Measurements from ENCODE around the gene MED15. TPM values are rescaled to one million over a fixed set of nuclear protein-coding genes. Genes with fewer than 3 reads are reported as not detected.
"Not testable (repeated sequence)": the region's sequence is repeated elsewhere in the genome, so short reads cannot be mapped to it uniquely, and the experiment has no call there.

Gene MED15
- total RNA-seq, 1 experiment from 2014 or later = 59.3 TPM

DNA sequence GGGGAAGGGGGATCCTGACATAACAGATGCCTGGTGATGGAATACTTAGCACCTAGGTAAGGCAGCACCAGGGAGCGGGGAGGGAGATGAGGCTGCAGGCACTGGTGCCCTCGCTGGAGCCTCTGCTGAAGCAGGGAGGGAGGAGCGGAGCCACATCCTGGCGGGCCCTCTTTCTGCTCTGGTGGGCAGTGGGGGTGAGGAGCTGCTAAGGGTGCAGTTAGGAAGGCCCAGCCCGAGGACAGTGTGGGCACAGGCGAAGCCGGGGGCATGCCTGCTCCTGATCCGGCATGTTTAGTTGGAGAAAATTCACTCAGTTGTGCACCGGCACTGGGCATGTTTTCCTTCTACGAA is 83.9 kb downstream of the MED15 start:
- BruUV-seq (replicated peaks) = no TSS peak
- no peak overlapping the region for H3K27ac ChIP-seq (ENCODE audit: low read length)
- no peaks in the 10 kb centered on the region for H3K4me1 ChIP-seq (ENCODE audit: control insufficient read depth, insufficient read depth, low read length)
- DNase-seq (ENCODE audit: low read depth, low spot score) = no peak
- POLR2A ChIA-PET = no interaction called here
- no peaks in the 10 kb centered on the region for H3K9me3 ChIP-seq (ENCODE audit: control insufficient read depth, insufficient read depth, low read depth, low read length)
- TF ChIP-seq, protein P1, sequence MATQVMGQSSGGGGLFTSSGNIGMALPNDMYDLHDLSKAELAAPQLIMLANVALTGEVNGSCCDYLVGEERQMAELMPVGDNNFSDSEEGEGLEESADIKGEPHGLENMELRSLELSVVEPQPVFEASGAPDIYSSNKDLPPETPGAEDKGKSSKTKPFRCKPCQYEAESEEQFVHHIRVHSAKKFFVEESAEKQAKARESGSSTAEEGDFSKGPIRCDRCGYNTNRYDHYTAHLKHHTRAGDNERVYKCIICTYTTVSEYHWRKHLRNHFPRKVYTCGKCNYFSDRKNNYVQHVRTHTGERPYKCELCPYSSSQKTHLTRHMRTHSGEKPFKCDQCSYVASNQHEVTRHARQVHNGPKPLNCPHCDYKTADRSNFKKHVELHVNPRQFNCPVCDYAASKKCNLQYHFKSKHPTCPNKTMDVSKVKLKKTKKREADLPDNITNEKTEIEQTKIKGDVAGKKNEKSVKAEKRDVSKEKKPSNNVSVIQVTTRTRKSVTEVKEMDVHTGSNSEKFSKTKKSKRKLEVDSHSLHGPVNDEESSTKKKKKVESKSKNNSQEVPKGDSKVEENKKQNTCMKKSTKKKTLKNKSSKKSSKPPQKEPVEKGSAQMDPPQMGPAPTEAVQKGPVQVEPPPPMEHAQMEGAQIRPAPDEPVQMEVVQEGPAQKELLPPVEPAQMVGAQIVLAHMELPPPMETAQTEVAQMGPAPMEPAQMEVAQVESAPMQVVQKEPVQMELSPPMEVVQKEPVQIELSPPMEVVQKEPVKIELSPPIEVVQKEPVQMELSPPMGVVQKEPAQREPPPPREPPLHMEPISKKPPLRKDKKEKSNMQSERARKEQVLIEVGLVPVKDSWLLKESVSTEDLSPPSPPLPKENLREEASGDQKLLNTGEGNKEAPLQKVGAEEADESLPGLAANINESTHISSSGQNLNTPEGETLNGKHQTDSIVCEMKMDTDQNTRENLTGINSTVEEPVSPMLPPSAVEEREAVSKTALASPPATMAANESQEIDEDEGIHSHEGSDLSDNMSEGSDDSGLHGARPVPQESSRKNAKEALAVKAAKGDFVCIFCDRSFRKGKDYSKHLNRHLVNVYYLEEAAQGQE (IDR thresholded peaks at IDR 0.05; ENCODE audit: insufficient read depth in 1 of 2, low read depth in 2 of 2, low read length in 1 of 2) = no peak
- TF ChIP-seq POLR2AphosphoS5 (IDR thresholded peaks at IDR 0.05; ENCODE audit: low read depth, low read length) = no peak
- TF ChIP-seq, protein P2, sequence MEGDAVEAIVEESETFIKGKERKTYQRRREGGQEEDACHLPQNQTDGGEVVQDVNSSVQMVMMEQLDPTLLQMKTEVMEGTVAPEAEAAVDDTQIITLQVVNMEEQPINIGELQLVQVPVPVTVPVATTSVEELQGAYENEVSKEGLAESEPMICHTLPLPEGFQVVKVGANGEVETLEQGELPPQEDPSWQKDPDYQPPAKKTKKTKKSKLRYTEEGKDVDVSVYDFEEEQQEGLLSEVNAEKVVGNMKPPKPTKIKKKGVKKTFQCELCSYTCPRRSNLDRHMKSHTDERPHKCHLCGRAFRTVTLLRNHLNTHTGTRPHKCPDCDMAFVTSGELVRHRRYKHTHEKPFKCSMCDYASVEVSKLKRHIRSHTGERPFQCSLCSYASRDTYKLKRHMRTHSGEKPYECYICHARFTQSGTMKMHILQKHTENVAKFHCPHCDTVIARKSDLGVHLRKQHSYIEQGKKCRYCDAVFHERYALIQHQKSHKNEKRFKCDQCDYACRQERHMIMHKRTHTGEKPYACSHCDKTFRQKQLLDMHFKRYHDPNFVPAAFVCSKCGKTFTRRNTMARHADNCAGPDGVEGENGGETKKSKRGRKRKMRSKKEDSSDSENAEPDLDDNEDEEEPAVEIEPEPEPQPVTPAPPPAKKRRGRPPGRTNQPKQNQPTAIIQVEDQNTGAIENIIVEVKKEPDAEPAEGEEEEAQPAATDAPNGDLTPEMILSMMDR (IDR thresholded peaks at IDR 0.05) = no peak
- TF ChIP-seq SIN3A (IDR thresholded peaks at IDR 0.05; ENCODE audit: borderline replicate concordance, insufficient read depth, low read depth, low read length) = no peak
- TF ChIP-seq TCF7L2 (IDR thresholded peaks at IDR 0.05; ENCODE audit: low read depth, low read length) = no peak
- CTCF ChIA-PET = no interaction called here
- in situ Hi-C loops (cut with HindIII; ENCODE audit: low pct_unique_long_range_greater_than_20kb, low sequenced_read_pairs) (no loop called here), intact Hi-C loops (cut with micrococcal nuclease; ENCODE audit: unreplicated experiment) (no loop called here)
- no peaks in the 10 kb centered on the region for H3K36me3 ChIP-seq (ENCODE audit: control insufficient read depth, insufficient read depth, low read length)
- ATAC-seq = no peak
- no peak overlapping the region for H3K4me3 ChIP-seq (ENCODE audit: low read depth in 2 of 2, low read length in 2 of 2)
- H3K27me3 ChIP-seq (ENCODE audit: control insufficient read depth, insufficient read depth, low read length) = no peaks in the 10 kb centered on the region

DNA sequence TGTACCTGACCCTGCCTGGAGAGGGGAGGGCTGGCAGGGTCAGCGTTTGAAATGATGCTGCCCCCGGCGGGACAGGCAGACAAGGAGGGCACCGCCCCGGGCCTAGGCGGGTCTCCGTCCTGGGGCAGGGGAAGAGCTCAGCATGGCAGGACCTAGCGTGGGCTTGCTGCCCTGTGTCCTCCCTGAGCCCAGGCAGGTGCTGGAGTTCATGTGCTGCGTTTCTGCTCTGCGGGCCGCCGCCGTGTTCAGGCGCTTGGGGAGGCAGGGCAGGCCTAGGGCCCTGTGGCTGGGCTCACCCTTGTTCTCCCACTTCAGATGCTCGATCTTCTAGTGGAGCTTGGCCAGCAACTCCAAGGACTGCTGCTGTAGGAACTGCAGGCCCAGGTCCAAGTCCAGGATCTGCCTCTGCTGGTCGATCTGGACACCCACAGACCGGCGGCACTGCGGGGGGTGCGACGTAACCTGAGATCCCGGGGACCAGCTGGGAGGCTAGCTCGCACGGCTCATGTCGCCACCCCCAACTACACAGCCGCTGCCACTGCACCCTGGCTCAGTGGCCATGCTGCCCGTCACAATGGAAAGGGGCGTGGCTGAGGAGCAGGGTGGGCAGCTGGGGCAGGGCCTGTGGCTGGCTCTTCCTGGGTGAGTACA is 84.4 kb downstream of the MED15 start:
- H3K27ac ChIP-seq (ENCODE audit: low read length) = no peak overlapping the region
- no peaks in the 10 kb centered on the region for H3K4me1 ChIP-seq (ENCODE audit: control insufficient read depth, insufficient read depth, low read length)
- no peaks in the 10 kb centered on the region for H3K36me3 ChIP-seq (ENCODE audit: control insufficient read depth, insufficient read depth, low read length)
- TF ChIP-seq, protein P2 (IDR thresholded peaks at IDR 0.05) = no peak
- TF ChIP-seq SIN3A (IDR thresholded peaks at IDR 0.05; ENCODE audit: borderline replicate concordance, insufficient read depth, low read depth, low read length) = no peak
- TF ChIP-seq, protein P1 (IDR thresholded peaks at IDR 0.05; ENCODE audit: insufficient read depth in 1 of 2, low read depth in 2 of 2, low read length in 1 of 2) = no peak
- no peak for TF ChIP-seq TCF7L2 (IDR thresholded peaks at IDR 0.05; ENCODE audit: low read depth, low read length)
- BruUV-seq (replicated peaks) = no TSS peak
- H3K27me3 ChIP-seq (ENCODE audit: control insufficient read depth, insufficient read depth, low read length) = no peaks in the 10 kb centered on the region
- DNase-seq (ENCODE audit: low read depth, low spot score) (no peak), ATAC-seq (no peak)
- intact Hi-C loops (cut with micrococcal nuclease; ENCODE audit: unreplicated experiment) (no loop called here), in situ Hi-C loops (cut with HindIII; ENCODE audit: low pct_unique_long_range_greater_than_20kb, low sequenced_read_pairs) (no loop called here)
- no peak overlapping the region for H3K4me3 ChIP-seq (ENCODE audit: low read depth in 2 of 2, low read length in 2 of 2)
- CTCF ChIA-PET = no interaction called here
- POLR2A ChIA-PET = no interaction called here
- no peaks in the 10 kb centered on the region for H3K9me3 ChIP-seq (ENCODE audit: control insufficient read depth, insufficient read depth, low read depth, low read length)

DNA sequence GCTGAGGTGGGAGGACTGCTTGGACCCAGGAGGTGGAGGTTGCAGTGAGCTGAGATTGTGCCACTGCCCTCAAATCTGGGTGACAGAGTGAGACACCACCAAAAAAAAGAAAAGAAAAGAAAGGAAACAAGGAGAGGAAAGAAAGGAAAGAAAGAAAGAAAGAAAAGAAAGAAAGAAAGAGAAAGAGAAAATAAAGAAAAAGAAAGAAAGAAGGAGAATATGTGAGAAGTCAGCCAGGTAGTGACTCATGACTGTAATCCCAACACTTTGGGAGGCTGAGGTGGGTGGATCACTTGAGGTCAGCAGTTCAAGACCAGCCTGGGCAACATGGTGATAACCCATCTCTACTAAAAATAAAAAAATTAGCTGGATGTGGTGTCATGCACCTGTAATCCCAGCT is 86.6 kb downstream of the MED15 start:
- POLR2A ChIA-PET = not testable (repeated sequence)

More for the DNA sequence above, 86.6 kb downstream of the MED15 start:
- H3K27ac ChIP-seq (ENCODE audit: low read length); H3K4me3 ChIP-seq (ENCODE audit: low read depth in 2 of 2, low read length in 2 of 2); BruUV-seq (replicated peaks); DNase-seq (ENCODE audit: low read depth, low spot score); intact Hi-C loops (cut with micrococcal nuclease; ENCODE audit: unreplicated experiment); CTCF ChIA-PET; in situ Hi-C loops (cut with HindIII; ENCODE audit: low pct_unique_long_range_greater_than_20kb, low sequenced_read_pairs); H3K36me3 ChIP-seq (ENCODE audit: control insufficient read depth, insufficient read depth, low read length); H3K9me3 ChIP-seq (ENCODE audit: control insufficient read depth, insufficient read depth, low read depth, low read length); H3K27me3 ChIP-seq (ENCODE audit: control insufficient read depth, insufficient read depth, low read length); ATAC-seq; H3K4me1 ChIP-seq (ENCODE audit: control insufficient read depth, insufficient read depth, low read length): not testable (repeated sequence)
